Body of pancreas (tissue), 4 donors: ENCODE measurements around the gene KLK2. TPM values are rescaled to one million over a fixed set of nuclear protein-coding genes. Genes with fewer than 3 reads are reported as not detected.

Source experiments
- ATAC-seq: fragments of 150-250 bp; one replicate; pipeline ENCODE4 v1.9.1; 2016
- DNase-seq, 4 donors: peaks; one replicate each; pipeline ENCODE4 v3.0.0-alpha.2; 2019
- H3K27ac ChIP-seq, 4 donors: fragments of 200-600 bp; sonication (generic); 1 replicate in 3 of 4; 2 replicates in 1 of 4; pipeline versions ENCODE4 v1.5.1 to v1.6.1; 2016 to 2019; ENCODE audit warnings: mild to moderate bottlenecking in 1 of 4, mixed read lengths in 1 of 4, moderate library complexity in 1 of 4
- H3K27me3 ChIP-seq, 2 donors: fragments of 200-600 bp; sonication (generic); one replicate each; pipeline ENCODE4 v1.6.0; 2016; ENCODE audit warnings: mild to moderate bottlenecking in 1 of 2
- H3K36me3 ChIP-seq, 2 donors: fragments of 200-600 bp; sonication (generic); replicated peaks in 1 of 2; 2 replicates each; pipeline ENCODE4 v1.5.1; 2016; ENCODE audit warnings: low read depth in 2 of 2; ENCODE audit not compliant: insufficient read depth in 1 of 2
- H3K4me1 ChIP-seq: fragments of 200-600 bp; sonication (generic); one replicate; pipeline ENCODE4 v1.6.0; 2016
- H3K4me3 ChIP-seq, 2 donors: fragments of 200-600 bp; sonication (generic); 1 replicate in 1 of 2; 2 replicates in 1 of 2; pipeline ENCODE4 v1.5.1; 2016 to 2019
- H3K9me3 ChIP-seq, 3 donors: fragments of 200-600 bp; sonication (generic); 1 replicate in 2 of 3; 2 replicates in 1 of 3; pipeline ENCODE4 v1.5.1; 2016
- CTCF ChIP-seq, 7 experiments: fragments of 450-650 bp in 4 of 7; fragments of 200-600 bp in 3 of 7; sonication (generic) in 3 of 7; IDR thresholded peaks; one replicate each; pipeline ENCODE4 v1.5.1; 2016 to 2019; ENCODE audit warnings: antibody characterized with exemption in 7 of 7
- POLR2A ChIP-seq, 3 donors: fragments of 450-650 bp; IDR thresholded peaks; one replicate each; pipeline ENCODE4 v1.6.1; 2016; ENCODE audit warnings: antibody characterized with exemption in 3 of 3, mild to moderate bottlenecking in 2 of 3
- WGBS, 2 donors: methylation state at CpG; one replicate each; pipeline ENCODE4 v1.1.5; 2017; 5-methylcytosine and 5-hydroxymethylcytosine counted together
- intact Hi-C: fragments of 100-400 bp; cut with DNase I; formaldehyde crosslinking; loops from one replicate; pipeline ENCODE4 v1.15.1; 2023
- total RNA-seq, 2 donors: library from RNA; depleted of rRNA; stranded (reverse); fragments of >200 nt; gene quantifications; one replicate each; pipeline ENCODE4 v1.1.0, GENCODE V29; 2016

Gene KLK2
- total RNA-seq, 2 donors from 2014 or later, result not detected

GRCh38 chr19:50833802-50834167 lies 39.5 kb upstream of the KLK2 start:
- no peaks in the 10 kb centered on the region for H3K27me3 ChIP-seq
- WGBS, 2 donors, result 88 to 89% methylated on average over 4 to 6 of the region's 6 CpGs
- no peaks in the 10 kb centered on the region for H3K9me3 ChIP-seq

GRCh38 chr19:50835103-50835784 lies 38.0 kb upstream of the KLK2 start:
- Histone ChIP-seq H3K36me3 (no peaks in the 10 kb centered on the region), H3K4me3 (peak overlapping the region; percentile 27 to 30), H3K9me3 (no peaks in the 10 kb centered on the region), H3K27me3 (no peaks in the 10 kb centered on the region), H3K4me1 (peaks cover 14% of the 10 kb centered on the region), H3K27ac (peak overlapping the region; percentile 30 to 69 (median 64))
- DNase-seq (peak in 3 of 4 donors; percentile 51 to 56 (median 51)), ATAC-seq (peak; percentile 53)
- TF ChIP-seq CTCF (IDR thresholded peaks at IDR 0.05), result no peak
- TF ChIP-seq POLR2A (IDR thresholded peaks at IDR 0.05), result no peak
- WGBS, 2 donors, result 19 to 24% methylated on average over 13 of the region's 13 CpGs
- intact Hi-C loops, result no loop called here

More at GRCh38 chr19:50833802-50834167, 39.5 kb upstream of the KLK2 start:
- ATAC-seq (no peak), DNase-seq (no peak)
- H3K27ac ChIP-seq, result no peak overlapping the region
- peaks cover 14% of the 10 kb centered on the region for H3K4me1 ChIP-seq
- TF ChIP-seq POLR2A (IDR thresholded peaks at IDR 0.05) (no peak), CTCF (IDR thresholded peaks at IDR 0.05) (no peak)
- H3K4me3 ChIP-seq, result no peak overlapping the region
- intact Hi-C loops, result no loop called here
- H3K36me3 ChIP-seq, result no peaks in the 10 kb centered on the region

DNA sequence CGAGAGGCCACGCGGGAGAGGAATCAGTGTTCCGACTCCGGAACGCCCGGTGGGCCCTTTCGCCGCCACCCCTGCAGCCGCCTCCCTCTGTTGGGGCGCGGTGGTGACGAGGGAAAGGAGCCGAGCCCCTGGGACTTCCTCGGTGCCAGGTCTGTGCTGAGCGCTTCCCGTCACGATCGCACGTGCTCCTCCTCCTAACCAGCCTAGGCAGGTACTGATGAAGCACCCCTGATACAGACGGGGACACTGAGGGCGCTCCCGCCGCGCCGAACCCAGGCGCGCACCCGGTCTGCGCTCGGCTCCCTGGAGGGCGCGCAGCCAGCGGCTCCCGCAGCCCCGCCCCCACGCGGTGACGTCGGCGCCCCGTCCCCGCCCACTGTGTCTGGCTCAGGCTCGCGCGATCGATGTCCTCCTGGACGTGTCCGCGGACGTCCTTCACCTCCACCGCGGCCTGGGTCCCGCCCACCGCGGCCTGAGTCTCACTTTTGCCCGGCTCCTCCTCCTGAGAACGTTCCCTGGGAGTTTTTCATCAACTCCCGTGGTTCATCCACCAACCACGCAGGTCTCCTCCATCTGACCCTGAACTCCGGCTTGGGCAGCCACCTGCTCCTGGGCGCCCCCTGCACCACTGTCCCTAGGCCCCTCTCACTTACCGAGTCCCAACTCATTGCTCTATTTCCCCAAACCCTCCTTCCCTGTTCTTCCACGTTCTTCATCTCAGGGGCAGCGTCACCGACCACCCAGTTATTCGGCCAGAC lies 37.3 kb upstream of the KLK2 start:
- DNase-seq (peak; percentile 90 to 93 (median 93)), ATAC-seq (peak; percentile 98)
- TF ChIP-seq POLR2A (IDR thresholded peaks at IDR 0.05) (peak; percentile 80 to 83 (median 83)), CTCF (IDR thresholded peaks at IDR 0.05) (peak in 1 of 7 experiments; percentile 15)
- H3K9me3 ChIP-seq, result no peaks in the 10 kb centered on the region
- H3K4me1 ChIP-seq, result peaks cover 14% of the 10 kb centered on the region
- H3K27me3 ChIP-seq, result no peaks in the 10 kb centered on the region
- H3K27ac ChIP-seq, result peak overlapping the region; percentile 30 to 69 (median 64)
- 3 to 4% methylated on average over 24 to 55 of the region's 67 CpGs for WGBS, 2 donors
- intact Hi-C loops, result no loop called here
- H3K4me3 ChIP-seq, result peak overlapping the region; percentile 27 to 30
- no peaks in the 10 kb centered on the region for H3K36me3 ChIP-seq

DNA sequence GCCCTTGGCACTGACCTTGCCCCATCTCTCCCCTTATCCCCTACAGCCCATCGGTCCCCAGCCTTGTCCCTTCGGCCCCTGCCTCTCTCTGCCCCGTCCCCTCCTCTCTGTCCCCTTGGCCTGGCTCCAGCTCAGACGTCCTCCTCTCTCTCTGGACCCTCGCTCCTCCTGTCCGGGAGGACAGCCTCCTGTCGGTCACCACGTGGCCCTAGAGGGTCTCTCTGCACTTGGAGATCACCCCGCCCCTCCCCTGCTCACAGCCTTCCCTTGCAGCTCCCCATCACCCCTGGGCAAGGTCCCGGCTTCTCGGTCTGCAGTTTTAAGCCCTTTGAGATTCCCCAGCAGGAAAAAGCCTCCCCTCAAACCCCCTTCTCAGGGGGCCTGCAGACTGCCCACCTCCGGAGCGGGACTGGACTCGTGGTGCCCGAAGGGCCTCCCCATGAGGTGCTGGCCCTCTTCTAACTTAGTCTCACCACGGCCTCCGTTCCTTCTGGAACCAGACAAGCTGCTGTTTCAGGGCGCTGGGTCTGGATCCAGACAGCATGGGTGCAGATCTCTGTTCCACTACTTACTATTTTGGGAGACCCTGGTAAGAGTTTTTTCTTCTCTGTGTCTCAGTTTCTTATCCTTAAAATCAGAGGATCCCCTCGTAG lies 36.6 kb upstream of the KLK2 start:
- peak in 1 of 4 donors; percentile 33 for DNase-seq
- H3K36me3 ChIP-seq, result no peaks in the 10 kb centered on the region
- peak overlapping the region in 3 of 4 donors; percentile 59 to 69 (median 68) for H3K27ac ChIP-seq

More for the DNA sequence above, 36.6 kb upstream of the KLK2 start:
- Histone ChIP-seq H3K4me3 (no peak overlapping the region), H3K27me3 (no peaks in the 10 kb centered on the region), H3K4me1 (peaks cover 14% of the 10 kb centered on the region), H3K9me3 (no peaks in the 10 kb centered on the region)
- ATAC-seq, result no peak
- WGBS, 2 donors, result 62 to 73% methylated on average over 19 of the region's 19 CpGs
- TF ChIP-seq POLR2A (IDR thresholded peaks at IDR 0.05), result no peak
- no peak for TF ChIP-seq CTCF (IDR thresholded peaks at IDR 0.05)
- intact Hi-C loops, result no loop called here
